GM18951 (cell line): ENCODE data around the gene FRG2B.
"Not testable (repeated sequence)": the region's sequence is repeated elsewhere in the genome, so short reads cannot be mapped to it uniquely, and the experiment has no call there.

Source experiments
- POLR2A ChIP-seq: IDR thresholded peaks from 4 replicates; pipeline ENCODE4 v1.6.1; 2011; ENCODE audit warnings: mild to moderate bottlenecking; ENCODE audit not compliant: insufficient read length, insufficient read depth; ENCODE audit errors: extremely low read depth
- in situ Hi-C: fragments of 300-500 bp; cut with MboI; formaldehyde crosslinking; loops from one replicate; pipeline ENCODE4 v1.12.0; 2022; ENCODE audit warnings: low sequenced_read_pairs, mixed read lengths, inconsistent platforms; ENCODE audit not compliant: unreplicated experiment

Gene FRG2B

DNA sequence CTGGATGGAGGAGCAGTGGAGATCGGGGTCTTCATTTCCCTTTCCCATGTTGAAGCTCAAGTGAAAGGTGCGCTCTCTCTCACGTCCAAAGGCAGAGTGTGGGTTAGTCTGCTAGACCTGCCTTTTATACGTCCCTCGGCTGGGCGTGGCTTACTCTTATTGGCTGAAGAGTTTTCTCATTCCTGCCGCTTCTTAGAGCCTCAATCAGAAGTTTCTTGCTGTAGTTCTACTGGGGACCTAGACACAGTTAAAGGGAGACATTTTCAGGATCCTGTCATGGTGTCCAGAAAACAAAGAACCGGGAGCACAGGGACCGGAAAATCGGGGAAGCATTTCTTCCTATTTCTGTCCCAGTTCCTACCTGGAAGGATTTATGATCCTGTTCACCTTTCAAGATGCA lies at the start of gene FRG2B:
FRG2B (minus strand) TSS at position 101 of the 400 bp plus-strand sequence; CDS start at position 48, 53 bp downstream.
- in situ Hi-C loops, result not testable (repeated sequence)

DNA sequence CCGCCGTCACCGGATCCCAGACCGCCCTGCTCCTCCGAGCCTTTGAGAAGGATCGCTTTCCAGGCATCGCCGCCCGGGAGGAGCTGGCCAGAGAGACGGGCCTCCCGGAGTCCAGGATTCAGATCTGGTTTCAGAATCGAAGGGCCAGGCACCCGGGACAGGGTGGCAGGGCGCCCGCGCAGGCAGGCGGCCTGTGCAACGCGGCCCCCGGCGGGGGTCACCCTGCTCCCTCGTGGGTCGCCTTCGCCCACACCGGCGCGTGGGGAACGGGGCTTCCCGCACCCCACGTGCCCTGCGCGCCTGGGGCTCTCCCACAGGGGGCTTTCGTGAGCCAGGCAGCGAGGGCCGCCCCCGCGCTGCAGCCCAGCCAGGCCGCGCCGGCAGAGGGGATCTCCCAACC lies 40.9 kb upstream of the FRG2B start:
- in situ Hi-C loops, result not testable (repeated sequence)

DNA sequence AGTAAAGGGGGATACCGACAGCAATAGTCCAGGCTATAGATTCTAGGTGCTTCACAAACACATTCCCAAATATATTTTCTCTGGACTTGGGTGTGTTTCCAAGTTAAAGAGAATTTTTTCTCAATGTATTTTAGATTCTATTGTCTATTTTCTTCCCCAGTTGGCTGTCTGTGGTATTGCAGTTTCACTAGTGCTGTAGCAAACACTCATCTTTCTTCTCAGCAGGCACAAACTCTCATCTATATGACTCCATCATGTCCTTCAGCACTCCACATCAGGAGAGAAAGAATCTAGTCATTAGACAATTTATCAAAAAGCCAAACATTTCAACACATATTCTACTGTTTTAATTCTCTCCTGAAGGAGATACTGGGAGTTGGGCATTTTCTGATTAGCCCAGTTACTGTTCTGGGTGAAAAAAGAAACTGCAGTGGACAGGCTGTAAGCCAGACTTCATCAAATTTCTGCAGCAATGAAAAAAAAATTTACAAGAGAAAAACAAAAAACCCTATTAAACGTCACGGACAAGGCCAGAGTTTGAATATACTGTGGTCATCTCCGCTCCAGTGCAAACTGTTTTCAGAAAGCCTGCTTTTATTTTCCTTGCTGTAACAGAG lies 37.1 kb upstream of the FRG2B start:
- in situ Hi-C loops, result not testable (repeated sequence)

DNA sequence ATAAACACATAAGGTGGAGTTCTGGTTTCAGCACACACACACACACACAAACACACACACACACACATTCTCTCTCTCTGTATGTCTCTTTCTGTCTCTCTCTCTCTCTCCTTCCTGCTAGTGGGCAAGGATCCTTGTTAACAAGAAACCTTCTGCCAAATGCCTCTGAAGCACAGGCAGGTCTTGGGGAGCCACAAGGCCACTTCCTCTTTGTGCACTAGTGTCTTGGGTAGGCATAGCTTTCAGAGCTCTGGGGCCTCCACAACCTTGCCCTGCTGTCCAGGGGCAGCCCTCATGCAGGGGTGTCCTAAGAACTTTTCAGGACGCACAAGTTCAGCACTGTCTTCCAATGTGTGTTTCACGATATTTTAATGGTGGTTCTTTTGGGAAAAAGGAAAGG lies 34.5 kb upstream of the FRG2B start:
- in situ Hi-C loops, result not testable (repeated sequence)

DNA sequence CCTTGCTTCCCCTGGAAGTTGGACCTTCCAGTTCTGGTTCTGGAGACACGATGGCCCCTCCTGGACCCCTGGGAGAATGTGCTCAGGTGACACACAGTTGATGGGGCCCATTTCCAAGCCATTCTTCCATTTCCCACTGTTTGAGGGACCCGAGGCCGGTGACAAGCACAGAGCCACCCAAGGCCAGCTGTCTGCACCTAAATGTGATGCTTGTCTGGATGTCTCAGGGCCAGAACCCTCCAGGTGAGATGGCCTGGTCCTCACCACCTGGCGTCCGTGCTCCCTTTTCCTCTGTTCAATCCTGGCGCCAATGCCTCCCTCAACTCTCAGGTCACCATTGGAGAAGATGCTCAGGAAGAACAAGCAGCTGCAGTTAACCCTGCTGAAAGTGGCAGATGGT lies 33.9 kb upstream of the FRG2B start:
- in situ Hi-C loops, result not testable (repeated sequence)

DNA sequence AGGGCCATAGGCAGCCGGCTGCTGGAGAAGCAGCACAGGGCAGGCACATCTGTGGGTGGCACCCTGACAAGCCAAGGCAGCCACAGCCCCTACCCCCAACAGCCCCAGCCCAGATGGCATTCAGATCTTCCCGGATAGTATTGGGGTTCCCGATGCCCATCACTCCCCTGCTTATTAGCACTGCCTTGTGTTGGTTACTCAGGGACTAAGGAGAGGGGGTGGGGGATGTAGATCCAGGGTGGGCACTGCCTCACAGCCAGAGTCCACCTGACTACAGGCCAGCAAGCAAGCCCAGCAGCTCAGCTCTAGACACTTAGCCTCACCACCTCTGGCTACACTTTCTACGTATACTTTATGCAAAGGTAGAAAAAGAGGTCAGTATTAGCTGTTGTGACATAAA lies 30.7 kb upstream of the FRG2B start:
- in situ Hi-C loops, result not testable (repeated sequence)

DNA sequence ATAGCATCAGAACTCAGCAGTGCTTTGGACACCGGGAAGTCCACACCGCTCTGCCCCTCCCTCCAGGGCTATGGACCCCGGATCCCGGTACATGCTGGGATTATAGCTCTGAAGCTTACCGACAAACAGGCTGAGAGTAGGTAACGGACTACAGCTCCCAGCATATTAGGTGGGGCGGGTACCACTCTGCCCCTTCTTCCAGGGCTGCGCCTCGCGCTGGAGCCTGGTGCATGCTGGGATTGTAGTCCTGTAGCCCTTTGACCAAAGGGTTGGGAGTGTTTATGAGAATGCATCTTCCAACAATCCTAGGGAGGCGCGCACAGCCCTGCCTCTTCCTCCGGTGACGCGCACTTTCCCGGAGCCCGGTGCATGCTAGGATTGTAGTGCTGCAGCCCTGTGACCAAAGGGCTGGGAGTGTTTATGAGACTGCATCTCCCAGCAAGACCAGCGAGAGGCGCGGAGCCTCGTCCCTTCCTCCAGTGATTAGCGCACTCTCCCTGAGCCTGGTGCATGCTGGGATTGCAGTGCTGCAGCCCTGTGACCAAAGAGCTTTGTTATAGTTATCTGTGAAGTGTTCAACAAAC lies 22.4 kb upstream of the FRG2B start:
- in situ Hi-C loops, result not testable (repeated sequence)

DNA sequence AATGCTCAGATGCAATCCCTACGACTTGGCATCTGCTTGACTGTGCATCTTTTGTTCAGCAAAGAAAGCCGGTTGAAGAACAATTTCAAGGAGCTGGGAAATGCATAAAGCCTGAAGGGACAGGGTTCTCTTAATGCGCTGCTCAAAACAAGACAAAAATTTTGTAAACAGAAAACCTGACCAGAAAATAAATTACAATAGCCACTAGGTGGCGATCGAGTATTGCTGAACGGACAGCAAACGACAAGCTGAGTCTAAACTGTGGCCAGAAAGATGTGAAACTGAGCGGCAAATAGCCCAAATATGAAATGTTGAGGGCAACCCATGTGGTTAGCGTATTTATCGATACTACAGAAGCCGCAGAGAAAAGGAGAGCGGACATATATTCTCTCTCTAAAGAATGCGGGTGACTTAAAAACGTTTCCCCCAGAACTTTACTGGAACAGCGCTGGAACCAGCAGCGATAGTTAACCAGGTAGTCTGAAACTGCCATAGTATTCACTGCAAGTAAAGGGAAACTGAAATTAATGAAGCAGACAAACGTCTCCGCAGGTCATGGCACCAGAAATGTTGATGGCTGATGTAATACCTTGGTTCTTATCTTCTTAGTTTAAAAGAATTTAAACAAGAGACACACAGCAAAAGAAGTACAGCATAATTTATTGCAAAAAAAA lies 20.6 kb upstream of the FRG2B start:
- in situ Hi-C loops, result not testable (repeated sequence)

DNA sequence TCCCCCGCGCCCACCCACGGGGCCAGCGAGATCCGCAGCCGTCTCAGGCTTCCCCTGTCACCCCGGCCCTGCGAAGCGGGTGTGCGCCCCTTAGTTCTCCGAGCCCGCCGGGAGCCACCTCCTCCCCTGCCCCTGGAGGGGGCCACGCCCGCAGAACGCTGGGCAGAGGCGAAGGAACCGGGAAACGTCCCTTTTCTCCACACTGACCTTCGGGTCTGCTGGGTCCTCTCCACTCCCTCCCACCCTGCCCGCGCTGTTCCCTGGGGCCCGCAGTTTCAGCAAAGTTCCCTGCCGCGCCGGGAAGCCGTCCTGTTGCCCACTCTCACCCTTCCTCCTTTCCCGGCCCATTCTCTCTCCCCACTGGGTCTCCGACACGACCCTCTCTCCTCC lies 11.2 kb upstream of the FRG2B start:
- in situ Hi-C loops, result not testable (repeated sequence)

DNA sequence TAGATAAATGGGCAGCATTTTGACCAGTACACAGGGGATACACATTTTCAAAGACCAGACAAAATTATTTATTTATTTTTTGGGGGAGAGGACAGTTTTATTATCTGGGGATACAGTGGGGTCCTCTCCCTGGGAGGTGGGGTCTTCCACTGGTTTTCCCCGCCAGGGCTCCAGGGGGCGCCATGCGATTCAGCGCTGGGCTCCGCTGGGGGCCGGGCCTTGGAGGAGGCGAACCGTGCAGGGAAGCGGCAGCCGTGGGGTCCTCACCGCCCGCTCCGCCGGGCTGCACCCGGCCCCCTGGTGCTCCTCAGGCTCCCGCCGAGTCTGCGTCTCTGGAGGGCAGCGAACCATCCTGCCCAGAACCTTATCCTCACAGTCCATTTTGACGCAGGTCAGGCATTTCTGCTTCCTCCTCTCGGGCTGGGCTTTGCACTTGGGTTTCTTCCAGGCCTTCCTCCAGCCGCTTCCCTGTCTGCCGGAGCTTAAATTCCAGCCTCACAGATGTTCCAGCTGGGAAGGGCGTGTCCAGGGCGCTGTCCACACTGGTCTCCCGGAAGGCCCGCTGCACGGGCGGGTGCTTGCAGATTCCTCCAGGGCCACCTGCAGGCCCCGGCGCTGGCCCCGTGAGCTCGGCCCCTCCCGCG lies 10.7 kb upstream of the FRG2B start:
- in situ Hi-C loops, result not testable (repeated sequence)

DNA sequence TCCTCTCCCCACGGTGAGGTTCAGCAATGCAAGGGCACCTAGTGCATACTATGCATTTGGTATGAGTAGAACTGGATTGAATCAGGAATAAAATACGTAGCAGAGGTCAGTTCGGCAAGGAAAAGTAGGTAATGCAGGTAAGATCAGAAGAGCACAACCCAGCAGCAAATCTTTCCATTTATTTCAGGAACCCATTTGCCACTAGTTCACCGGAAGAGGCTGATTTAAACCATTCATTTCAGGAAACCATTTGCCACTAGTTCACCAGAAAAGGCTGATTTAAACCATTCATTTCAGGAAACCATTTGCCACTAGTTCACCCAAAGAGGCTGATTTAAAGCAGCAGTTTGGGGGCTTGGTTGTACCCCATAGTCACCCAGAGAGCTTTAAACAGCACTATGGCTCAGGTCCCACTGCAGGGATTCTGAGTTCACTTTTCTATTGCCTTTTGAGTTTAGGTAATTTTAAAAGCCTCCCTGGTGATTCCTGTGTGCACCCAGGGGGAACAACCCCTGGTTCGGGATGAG lies 4.2 kb upstream of the FRG2B start:
- in situ Hi-C loops, result not testable (repeated sequence)

DNA sequence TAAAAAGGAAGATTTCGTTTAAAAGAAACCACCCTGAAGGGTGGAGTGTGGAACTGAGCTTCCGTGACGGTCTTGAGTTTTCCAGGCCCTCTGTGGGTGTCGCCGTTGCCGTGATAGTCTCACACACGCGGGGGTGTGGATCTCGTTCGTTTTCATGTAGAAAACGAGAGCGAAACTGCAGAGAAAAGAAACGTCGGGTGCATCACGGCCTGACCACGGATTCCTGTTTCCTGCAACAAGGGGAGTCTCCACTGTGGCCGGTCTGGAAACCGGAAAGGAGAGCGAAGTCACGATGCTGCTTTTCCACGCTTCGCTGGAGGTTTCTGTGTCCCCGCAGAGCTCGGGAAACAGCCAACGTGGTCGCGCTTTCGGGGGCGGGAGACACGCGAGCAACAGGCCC lies 4.1 kb downstream of the FRG2B start:
- in situ Hi-C loops, result not testable (repeated sequence)

DNA sequence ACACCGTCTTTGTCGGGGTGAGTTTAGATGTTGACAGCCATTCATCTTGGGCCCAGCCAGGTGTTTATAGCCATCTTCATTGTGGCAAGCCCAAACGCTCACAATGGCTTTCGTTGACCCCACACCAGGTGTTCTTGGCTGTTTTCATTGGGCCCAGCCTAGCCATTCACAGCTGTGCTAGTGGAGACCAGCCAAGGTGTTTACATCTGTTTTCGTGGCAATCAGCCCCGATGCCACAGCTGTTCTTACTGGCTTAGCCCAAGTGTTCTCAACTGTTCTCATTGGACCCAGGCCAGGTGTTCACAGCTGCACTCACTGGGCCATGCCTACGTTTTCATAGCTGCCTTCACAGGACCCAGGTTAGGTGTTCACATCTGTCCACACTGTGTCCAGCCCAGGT lies 7.7 kb downstream of the FRG2B start:
- TF ChIP-seq POLR2A, result no peak
- in situ Hi-C loops, result no loop called here

DNA sequence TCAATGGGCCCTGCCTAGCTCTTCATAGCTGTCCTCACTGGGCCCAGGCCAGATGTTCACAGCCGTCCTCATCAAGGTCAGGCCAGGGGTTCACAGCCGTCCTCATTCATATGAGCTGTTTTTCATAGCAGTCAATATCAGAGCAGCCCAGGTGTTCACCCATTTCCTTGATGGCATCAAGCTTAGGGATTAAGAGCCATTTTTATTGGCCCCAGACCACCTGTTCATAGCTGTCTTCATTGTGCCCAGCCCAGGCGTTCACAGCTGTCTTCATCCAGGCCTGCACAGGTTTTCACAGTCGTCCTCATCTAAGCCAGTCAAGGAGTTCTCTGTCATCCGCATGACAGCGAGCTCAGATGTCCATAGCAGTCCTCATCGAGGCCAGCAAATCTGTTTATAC lies 9.4 kb downstream of the FRG2B start:
- TF ChIP-seq POLR2A, result no peak
- in situ Hi-C loops, result no loop called here
